ENCODE results near the gene ISG15. TPM values are rescaled to one million over a fixed set of nuclear protein-coding genes. Genes with fewer than 3 reads are reported as not detected.
A peak's percentile ranks its signal among the peaks of the same experiment; 100 is the strongest.
"Not testable (repeated sequence)": the region's sequence is repeated elsewhere in the genome, so short reads cannot be mapped to it uniquely, and the experiment has no call there.

ISG15 gene
- total and polyA plus RNA-seq, 10 donors = 23.3 to 230 (median 58.8) TPM

DNA sequence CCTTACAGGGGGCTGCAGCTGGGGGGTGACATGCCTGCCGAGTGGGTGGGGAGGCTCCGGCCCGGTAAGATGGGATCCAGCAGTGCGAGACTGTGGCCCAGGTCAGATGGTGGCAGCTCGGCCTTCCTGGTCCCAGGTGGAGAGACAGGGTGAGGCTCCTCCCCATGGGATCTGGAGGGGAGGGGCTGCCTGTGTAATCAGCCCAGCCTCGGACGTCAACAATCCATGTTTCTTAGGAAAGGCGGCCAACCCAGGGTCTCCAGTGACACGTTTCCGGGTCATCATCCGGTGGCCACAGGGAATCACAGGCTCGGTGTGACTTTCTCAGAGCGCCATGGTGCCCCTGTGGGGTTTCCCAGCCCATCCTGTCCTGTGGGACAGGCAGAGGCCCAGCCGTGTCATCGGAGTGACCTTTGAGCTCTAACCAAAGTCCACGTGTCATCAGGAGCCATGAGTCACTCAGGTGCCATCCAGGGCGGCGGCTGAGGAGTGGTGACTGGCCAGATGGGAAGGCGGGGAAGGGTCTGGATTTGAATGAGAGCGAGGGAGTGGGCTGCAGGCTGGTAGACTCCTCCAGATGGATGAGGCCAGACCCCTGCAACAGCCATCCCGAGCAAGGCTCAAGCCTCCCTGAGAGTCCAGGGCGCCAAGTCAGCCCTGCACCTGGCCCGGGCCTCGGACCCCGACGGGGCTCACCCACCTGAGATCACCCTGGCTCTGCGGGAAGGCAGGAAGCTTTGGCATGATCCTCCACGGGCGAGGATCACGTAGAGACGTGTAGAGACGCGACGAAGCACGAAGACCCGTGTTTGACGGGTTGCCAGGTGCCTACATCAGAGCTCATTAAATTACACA is 6.8 kb upstream of the ISG15 start:
- no peaks in the 10 kb centered on the region for H3K36me3 ChIP-seq
- intact Hi-C loops (cut with DNase I; ENCODE audit: low total_unique reads) = no loop called here
- peaks cover 0 to 54% (median 31%) of the 10 kb centered on the region in 7 donors for H3K27me3 ChIP-seq (replicated peaks in 1 of 7)
- 85 to 93% (median 88%) methylated on average over 31 to 37 of the region's 37 CpGs for WGBS, 5 donors
- DNase-seq = peak; percentile 69
- no peak overlapping the region for H3K4me3 ChIP-seq
- TF ChIP-seq POLR2AphosphoS5 (IDR thresholded peaks at IDR 0.05) (no peak), POLR2A (IDR thresholded peaks at IDR 0.05) (no peak)
- TF ChIP-seq, protein P1, sequence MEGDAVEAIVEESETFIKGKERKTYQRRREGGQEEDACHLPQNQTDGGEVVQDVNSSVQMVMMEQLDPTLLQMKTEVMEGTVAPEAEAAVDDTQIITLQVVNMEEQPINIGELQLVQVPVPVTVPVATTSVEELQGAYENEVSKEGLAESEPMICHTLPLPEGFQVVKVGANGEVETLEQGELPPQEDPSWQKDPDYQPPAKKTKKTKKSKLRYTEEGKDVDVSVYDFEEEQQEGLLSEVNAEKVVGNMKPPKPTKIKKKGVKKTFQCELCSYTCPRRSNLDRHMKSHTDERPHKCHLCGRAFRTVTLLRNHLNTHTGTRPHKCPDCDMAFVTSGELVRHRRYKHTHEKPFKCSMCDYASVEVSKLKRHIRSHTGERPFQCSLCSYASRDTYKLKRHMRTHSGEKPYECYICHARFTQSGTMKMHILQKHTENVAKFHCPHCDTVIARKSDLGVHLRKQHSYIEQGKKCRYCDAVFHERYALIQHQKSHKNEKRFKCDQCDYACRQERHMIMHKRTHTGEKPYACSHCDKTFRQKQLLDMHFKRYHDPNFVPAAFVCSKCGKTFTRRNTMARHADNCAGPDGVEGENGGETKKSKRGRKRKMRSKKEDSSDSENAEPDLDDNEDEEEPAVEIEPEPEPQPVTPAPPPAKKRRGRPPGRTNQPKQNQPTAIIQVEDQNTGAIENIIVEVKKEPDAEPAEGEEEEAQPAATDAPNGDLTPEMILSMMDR (IDR thresholded peaks at IDR 0.05 in 8 of 11, conservative IDR thresholded peaks at IDR 0.05 in 3 of 11) = no peak
- no peak overlapping the region for H3K27ac ChIP-seq
- H3K9me3 ChIP-seq = no peaks in the 10 kb centered on the region
- H3K4me1 ChIP-seq = peaks cover 0 to 37% (median 18%) of the 10 kb centered on the region in 6 donors

DNA sequence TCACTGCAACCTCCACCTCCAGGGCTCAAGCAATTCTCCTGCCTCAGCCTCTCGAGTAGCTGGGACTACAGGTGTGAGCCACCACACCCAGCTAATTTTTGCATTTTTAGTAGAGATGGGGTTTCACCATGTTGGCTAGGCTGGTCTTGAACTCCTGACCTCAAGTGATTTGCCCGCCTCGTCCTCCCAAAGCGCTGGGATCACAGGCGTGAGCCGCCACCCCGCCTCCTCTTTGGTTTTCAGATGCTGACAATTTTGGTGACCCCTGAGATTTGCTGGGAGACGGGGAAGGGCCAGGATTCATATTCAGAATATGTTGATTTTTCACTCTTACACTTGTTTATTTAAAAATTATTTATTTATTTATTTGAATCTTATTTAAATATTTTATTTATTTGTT is 3.2 kb upstream of the ISG15 start:
- H3K36me3 ChIP-seq; H3K27ac ChIP-seq; H3K4me3 ChIP-seq; H3K9me3 ChIP-seq; DNase-seq; intact Hi-C loops (cut with DNase I; ENCODE audit: low total_unique reads): not testable (repeated sequence)
- WGBS, 5 donors = 89 to 94% (median 90%) methylated on average over 8 of the region's 8 CpGs
- peaks cover 0 to 18% (median 9%) of the 10 kb centered on the region in 7 donors for H3K27me3 ChIP-seq (replicated peaks in 1 of 7)
- peaks cover 0 to 38% (median 28%) of the 10 kb centered on the region in 6 donors for H3K4me1 ChIP-seq

DNA sequence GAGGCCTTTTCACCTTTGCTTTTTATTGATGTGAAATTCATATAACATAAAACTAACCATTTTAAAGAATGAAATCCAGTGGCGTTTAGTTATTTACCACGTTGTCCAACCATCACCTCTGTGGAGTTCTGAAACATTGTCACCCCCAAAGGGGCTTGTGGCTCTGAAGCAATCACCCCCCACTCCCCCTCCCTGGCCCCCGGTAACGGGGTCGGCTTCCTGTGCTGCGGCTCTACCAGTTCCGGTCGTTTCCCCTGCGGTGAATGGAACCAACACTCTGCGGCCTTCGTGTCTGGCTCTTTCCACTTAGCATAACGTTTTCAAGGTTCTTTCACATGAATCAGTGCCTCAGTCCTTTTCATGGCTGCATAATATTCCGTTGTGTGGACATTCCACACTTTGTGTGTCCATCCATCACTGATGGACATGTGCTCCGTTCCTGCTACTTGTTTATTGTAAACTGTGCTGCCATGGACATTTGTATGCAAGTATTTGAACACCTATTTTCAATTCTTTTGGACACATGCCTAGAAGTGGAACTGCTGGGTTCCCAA is 1.8 kb upstream of the ISG15 start:
- Histone ChIP-seq H3K27me3 (replicated peaks in 1 of 7) (peaks cover 0 to 5% (median 0%) of the 10 kb centered on the region in 7 donors), H3K4me1 (peaks cover 0 to 34% (median 29%) of the 10 kb centered on the region in 6 donors), H3K9me3 (no peaks in the 10 kb centered on the region), H3K36me3 (no peaks in the 10 kb centered on the region), H3K27ac (no peak overlapping the region), H3K4me3 (no peak overlapping the region)
- intact Hi-C loops (cut with DNase I; ENCODE audit: low total_unique reads) = no loop called here
- DNase-seq = no peak
- WGBS, 5 donors = 54 to 74% (median 66%) methylated on average over 14 of the region's 14 CpGs
- TF ChIP-seq, protein P1 (IDR thresholded peaks at IDR 0.05 in 8 of 11, conservative IDR thresholded peaks at IDR 0.05 in 3 of 11) = no peak
- no peak for TF ChIP-seq POLR2A (IDR thresholded peaks at IDR 0.05)
- TF ChIP-seq POLR2AphosphoS5 (IDR thresholded peaks at IDR 0.05) = no peak

DNA sequence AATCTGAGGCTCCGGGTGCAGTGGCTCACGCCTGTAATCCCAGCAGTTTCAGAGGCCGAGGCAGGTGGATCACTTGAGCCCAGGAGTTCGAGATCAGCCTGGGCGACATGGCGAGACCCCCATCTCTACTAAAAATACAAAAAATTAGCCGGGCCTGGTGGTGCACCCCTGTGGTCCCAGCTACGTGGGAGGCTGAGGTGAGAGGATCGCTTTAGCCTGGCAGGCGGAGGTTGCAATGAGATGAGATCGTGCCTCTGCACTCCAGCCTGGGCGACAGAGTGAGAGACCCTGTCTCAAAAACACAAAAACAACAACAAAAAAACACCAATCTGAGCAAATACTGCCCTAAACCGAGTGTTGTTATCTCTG is 577 bp upstream of the ISG15 start:
- H3K36me3 ChIP-seq; H3K27me3 ChIP-seq (replicated peaks in 1 of 7); H3K9me3 ChIP-seq; intact Hi-C loops (cut with DNase I; ENCODE audit: low total_unique reads); DNase-seq: not testable (repeated sequence)
- Histone ChIP-seq H3K27ac (peak overlapping the region; percentile 77 to 98 (median 92)), H3K4me1 (peaks cover 0 to 34% (median 29%) of the 10 kb centered on the region in 6 donors), H3K4me3 (peak overlapping the region; percentile 41 to 75 (median 50))
- WGBS, 5 donors = 53 to 68% (median 60%) methylated on average over 13 of the region's 13 CpGs
